Measurements from ENCODE around the gene IL1RAPL2. TPM values are rescaled to one million over a fixed set of nuclear protein-coding genes. Genes with fewer than 3 reads are reported as not detected.
"Not testable (repeated sequence)": the region's sequence is repeated elsewhere in the genome, so short reads cannot be mapped to it uniquely, and the experiment has no call there.

The IL1RAPL2 gene
- polyA plus RNA-seq, 2 of the 4 experiments (the other 2 are of a cell fraction), result not detected

DNA sequence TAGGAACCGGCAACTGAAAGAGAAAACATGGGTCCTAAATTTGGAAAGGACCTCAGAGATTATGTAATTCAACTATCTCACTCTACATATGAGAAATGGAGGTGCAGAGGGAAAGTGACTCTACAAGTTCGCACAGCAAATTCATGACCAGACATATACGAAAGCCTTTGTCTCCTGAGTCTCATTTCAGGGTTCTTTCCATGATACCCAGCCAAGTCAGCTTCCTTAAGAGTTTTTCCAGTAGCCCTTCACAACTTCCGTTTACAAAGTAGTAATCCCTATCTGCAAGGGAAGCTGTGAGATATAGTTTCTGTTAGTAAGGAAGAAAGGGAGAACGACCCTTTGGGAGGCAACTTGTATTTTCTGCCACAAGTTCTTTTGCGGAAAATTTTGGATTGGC is 543.9 kb downstream of the IL1RAPL2 start (continued):
- TF ChIP-seq, protein P1, sequence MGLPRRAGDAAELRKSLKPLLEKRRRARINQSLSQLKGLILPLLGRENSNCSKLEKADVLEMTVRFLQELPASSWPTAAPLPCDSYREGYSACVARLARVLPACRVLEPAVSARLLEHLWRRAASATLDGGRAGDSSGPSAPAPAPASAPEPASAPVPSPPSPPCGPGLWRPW (IDR thresholded peaks at IDR 0.05), result no peak
- TF ChIP-seq NR3C1 (IDR thresholded peaks at IDR 0.05), result no peak

DNA sequence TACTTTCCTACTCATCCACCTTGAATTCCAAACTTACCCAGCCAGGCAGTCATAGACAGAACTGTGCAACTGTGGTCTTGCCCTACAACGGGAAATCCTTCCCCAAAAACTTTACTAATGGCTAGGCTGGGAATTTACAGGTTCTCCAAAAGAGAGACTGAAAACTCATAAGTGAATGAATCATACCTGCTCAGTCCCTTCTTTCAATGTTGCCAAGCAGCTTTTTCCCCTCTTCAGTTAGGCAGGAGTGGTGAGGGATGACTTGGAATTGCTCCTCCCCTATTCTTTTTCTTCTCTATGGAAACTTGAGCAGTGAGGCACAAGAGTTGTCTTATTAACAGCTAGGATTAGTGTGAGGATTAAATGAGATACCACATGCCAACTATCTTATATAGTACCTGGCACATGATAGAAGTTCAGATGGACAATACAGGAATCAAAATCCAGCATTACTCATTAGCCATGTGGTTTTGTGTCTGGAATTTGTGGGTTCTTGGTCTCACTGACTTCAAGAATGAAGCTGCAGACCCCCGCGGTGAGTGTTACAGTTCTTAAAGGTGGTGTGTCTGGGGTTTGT is 548.6 kb downstream of the IL1RAPL2 start:
- POLR2A ChIA-PET, result no interaction called here
- no peak overlapping the region for H3K4me3 ChIP-seq
- WGBS (ENCODE audit: missing lambda C conversion rate), result 65% methylated on average over 3 of the region's 3 CpGs
- no peak overlapping the region for H3K4me2 ChIP-seq
- DNase-seq (ENCODE audit: low read depth in 1 of 2, low spot score in 1 of 2) (no peak), ATAC-seq (no peak), FAIRE-seq (no peak)
- CTCF ChIA-PET, result no interaction called here
- H3K4me1 ChIP-seq, result no peaks in the 10 kb centered on the region
- no peaks in the 10 kb centered on the region for H3K9me3 ChIP-seq
- no peak for TF ChIP-seq SMC3 (IDR thresholded peaks at IDR 0.05)
- TF ChIP-seq ESRRA (IDR thresholded peaks at IDR 0.05; ENCODE audit: borderline replicate concordance, low read length), result no peak
- TF ChIP-seq ZSCAN20 (CRISPR knock-in tag; IDR thresholded peaks at IDR 0.05), result no peak
- no peak for TF ChIP-seq HOXB13 (CRISPR knock-in tag; IDR thresholded peaks at IDR 0.05; ENCODE audit: low read depth)
- no peak for TF ChIP-seq POLR2AphosphoS2 (conservative IDR thresholded peaks at IDR 0.05; ENCODE audit: low read length)
- no peak for TF ChIP-seq GATA3 (IDR thresholded peaks at IDR 0.05; ENCODE audit: borderline replicate concordance)
- no peak for TF ChIP-seq RCOR1 (IDR thresholded peaks at IDR 0.05; ENCODE audit: low read depth, low read length)
- TF ChIP-seq RAD21 (conservative IDR thresholded peaks at IDR 0.05 in 1 of 2, IDR thresholded peaks at IDR 0.05 in 1 of 2), result no peak
- no peak for TF ChIP-seq EP300 (IDR thresholded peaks at IDR 0.05)
- TF ChIP-seq CBX8 (IDR thresholded peaks at IDR 0.05), result no peak
- no peak for TF ChIP-seq JUNB (IDR thresholded peaks at IDR 0.05)
- TF ChIP-seq MAZ (IDR thresholded peaks at IDR 0.05; ENCODE audit: borderline replicate concordance, low read depth, low read length), result no peak
- no peak for TF ChIP-seq TFCP2L1 (CRISPR knock-in tag; IDR thresholded peaks at IDR 0.05)
- no peak overlapping the region for H3K27ac ChIP-seq

DNA sequence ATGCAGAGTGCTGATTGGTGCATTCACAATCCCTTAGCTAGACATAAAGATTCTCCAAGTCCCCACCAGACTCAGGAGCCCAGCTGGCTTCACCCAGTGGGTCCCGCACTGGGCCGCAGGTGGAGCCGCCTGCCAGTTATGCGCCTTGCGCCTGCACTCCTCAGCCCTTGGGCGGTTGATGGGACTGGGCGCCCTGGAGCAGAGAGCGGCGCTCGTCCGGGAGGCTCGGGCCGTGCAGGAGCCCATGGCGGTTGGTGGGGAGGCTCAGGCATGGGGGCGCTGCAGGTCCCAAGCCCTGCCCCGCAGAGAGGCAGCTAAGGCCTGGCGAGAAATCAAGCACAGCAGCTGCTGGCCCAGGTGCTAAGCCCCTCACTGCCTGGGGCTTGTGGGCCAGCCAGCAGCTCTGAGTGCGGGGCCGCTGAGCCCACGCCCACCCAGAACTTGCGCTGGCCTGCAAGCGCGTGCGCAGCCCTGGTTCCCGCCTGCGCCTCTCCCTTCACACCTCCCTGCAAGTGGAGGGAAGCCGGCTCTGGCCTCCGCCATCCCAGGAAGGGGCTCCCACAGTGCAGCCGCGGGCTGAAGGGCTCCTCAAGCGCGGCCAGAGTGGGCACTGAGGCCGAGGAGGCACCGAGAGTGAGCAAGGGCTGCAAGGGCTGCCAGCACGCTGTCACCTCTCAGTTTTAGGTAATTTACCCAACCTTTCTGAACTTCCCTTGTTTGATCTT is 549.8 kb downstream of the IL1RAPL2 start:
- H3K4me3 ChIP-seq; CTCF ChIA-PET; FAIRE-seq; H3K27ac ChIP-seq; H3K4me1 ChIP-seq; H3K4me2 ChIP-seq; ATAC-seq; POLR2A ChIA-PET; DNase-seq (ENCODE audit: low read depth in 1 of 2, low spot score in 1 of 2); H3K9me3 ChIP-seq: not testable (repeated sequence)
- WGBS (ENCODE audit: missing lambda C conversion rate), result 0% methylated on average over 3 of the region's 35 CpGs

DNA sequence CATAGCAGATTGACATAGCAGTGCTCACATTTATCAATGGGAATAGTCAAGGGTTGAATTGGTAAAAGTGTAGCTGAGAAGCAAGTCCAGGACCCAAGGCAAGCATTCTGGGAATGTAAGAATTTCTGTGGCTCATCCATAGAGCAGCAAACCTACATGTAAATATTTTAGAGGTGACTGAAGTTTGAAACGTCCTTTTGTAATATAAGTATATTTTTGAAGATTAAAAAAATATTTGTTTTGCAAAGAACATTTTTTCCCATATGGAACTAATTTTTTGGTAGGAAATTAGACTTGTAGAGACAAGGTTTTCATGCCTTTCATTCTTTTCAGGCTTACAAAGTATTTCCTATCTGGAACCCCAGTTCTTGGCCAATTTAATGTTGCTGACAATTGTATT is 550.5 kb downstream of the IL1RAPL2 start:
- WGBS (ENCODE audit: missing lambda C conversion rate), result 0% methylated on average over 1 of the region's 1 CpG
- FAIRE-seq, result no peak
- no peaks in the 10 kb centered on the region for H3K9me3 ChIP-seq
- TF ChIP-seq HDAC2 (IDR thresholded peaks at IDR 0.05) (no peak), JUN (IDR thresholded peaks at IDR 0.05) (no peak), HEYL (CRISPR knock-in tag; IDR thresholded peaks at IDR 0.05) (no peak), RAD21 (conservative IDR thresholded peaks at IDR 0.05 in 1 of 2, IDR thresholded peaks at IDR 0.05 in 1 of 2) (no peak), MAFK (IDR thresholded peaks at IDR 0.05; ENCODE audit: partially characterized antibody) (no peak), TFCP2L1 (CRISPR knock-in tag; IDR thresholded peaks at IDR 0.05) (no peak), EHF (CRISPR knock-in tag; IDR thresholded peaks at IDR 0.05) (no peak), PHF8 (IDR thresholded peaks at IDR 0.05; ENCODE audit: borderline replicate concordance, low read depth) (no peak), RFX5 (IDR thresholded peaks at IDR 0.05) (no peak), CEBPB (IDR thresholded peaks at IDR 0.05) (no peak), RARB (CRISPR knock-in tag; IDR thresholded peaks at IDR 0.05) (no peak), CHD4 (IDR thresholded peaks at IDR 0.05; ENCODE audit: borderline replicate concordance) (no peak), SMC3 (IDR thresholded peaks at IDR 0.05) (no peak), TP53 (CRISPR knock-in tag; IDR thresholded peaks at IDR 0.05) (no peak), MYC (IDR thresholded peaks at IDR 0.05; ENCODE audit: borderline replicate concordance, low read length) (no peak), FOSB (CRISPR knock-in tag; IDR thresholded peaks at IDR 0.05) (no peak)
- TF ChIP-seq, protein P2, sequence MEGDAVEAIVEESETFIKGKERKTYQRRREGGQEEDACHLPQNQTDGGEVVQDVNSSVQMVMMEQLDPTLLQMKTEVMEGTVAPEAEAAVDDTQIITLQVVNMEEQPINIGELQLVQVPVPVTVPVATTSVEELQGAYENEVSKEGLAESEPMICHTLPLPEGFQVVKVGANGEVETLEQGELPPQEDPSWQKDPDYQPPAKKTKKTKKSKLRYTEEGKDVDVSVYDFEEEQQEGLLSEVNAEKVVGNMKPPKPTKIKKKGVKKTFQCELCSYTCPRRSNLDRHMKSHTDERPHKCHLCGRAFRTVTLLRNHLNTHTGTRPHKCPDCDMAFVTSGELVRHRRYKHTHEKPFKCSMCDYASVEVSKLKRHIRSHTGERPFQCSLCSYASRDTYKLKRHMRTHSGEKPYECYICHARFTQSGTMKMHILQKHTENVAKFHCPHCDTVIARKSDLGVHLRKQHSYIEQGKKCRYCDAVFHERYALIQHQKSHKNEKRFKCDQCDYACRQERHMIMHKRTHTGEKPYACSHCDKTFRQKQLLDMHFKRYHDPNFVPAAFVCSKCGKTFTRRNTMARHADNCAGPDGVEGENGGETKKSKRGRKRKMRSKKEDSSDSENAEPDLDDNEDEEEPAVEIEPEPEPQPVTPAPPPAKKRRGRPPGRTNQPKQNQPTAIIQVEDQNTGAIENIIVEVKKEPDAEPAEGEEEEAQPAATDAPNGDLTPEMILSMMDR (IDR thresholded peaks at IDR 0.05), result no peak
- TF ChIP-seq, protein P3, sequence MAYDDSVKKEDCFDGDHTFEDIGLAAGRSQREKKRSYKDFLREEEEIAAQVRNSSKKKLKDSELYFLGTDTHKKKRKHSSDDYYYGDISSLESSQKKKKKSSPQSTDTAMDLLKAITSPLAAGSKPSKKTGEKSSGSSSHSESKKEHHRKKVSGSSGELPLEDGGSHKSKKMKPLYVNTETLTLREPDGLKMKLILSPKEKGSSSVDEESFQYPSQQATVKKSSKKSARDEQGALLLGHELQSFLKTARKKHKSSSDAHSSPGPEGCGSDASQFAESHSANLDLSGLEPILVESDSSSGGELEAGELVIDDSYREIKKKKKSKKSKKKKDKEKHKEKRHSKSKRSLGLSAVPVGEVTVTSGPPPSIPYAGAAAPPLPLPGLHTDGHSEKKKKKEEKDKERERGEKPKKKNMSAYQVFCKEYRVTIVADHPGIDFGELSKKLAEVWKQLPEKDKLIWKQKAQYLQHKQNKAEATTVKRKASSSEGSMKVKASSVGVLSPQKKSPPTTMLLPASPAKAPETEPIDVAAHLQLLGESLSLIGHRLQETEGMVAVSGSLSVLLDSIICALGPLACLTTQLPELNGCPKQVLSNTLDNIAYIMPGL (CRISPR knock-in tag; IDR thresholded peaks at IDR 0.05; ENCODE audit: borderline replicate concordance), result no peak
- TF ChIP-seq, protein P4, sequence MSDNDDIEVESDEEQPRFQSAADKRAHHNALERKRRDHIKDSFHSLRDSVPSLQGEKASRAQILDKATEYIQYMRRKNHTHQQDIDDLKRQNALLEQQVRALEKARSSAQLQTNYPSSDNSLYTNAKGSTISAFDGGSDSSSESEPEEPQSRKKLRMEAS (IDR thresholded peaks at IDR 0.05), result no peak

More for the DNA sequence above, 550.5 kb downstream of the IL1RAPL2 start:
- Histone ChIP-seq H3K4me1 (no peaks in the 10 kb centered on the region), H3K4me2 (no peak overlapping the region), H3K4me3 (no peak overlapping the region), H3K27ac (no peak overlapping the region)
- POLR2A ChIA-PET, result no interaction called here
- DNase-seq (ENCODE audit: low read depth in 1 of 2, low spot score in 1 of 2) (no peak), ATAC-seq (no peak)
- CTCF ChIA-PET, result no interaction called here
